ENCODE results near the gene RD3L. TPM values are rescaled to one million over a fixed set of nuclear protein-coding genes. Genes with fewer than 3 reads are reported as not detected.

RD3L gene
- total and polyA plus RNA-seq, 12 donors = 2.9 to 42.1 (median 25.3) TPM

GRCh38 chr14:103948442-103948841 is 6.1 kb upstream of the RD3L start:
- 79 to 82% methylated on average over 2 of the region's 2 CpGs for WGBS, 2 donors
- Histone ChIP-seq H3K9me3 (peaks cover 0 to 10% (median 0%) of the 10 kb centered on the region in 11 donors), H3K27ac (no peak overlapping the region), H3K4me1 (peaks cover 0 to 11% (median 0%) of the 10 kb centered on the region in 9 donors), H3K4me3 (no peak overlapping the region), H3K36me3 (no peaks in the 10 kb centered on the region), H3K27me3 (peaks cover 0 to 8% (median 0%) of the 10 kb centered on the region in 7 donors)
- DNase-seq (no peak), ATAC-seq (no peak)
- intact Hi-C loops (cut with DNase I) = no loop called here
- TF ChIP-seq, protein P1, sequence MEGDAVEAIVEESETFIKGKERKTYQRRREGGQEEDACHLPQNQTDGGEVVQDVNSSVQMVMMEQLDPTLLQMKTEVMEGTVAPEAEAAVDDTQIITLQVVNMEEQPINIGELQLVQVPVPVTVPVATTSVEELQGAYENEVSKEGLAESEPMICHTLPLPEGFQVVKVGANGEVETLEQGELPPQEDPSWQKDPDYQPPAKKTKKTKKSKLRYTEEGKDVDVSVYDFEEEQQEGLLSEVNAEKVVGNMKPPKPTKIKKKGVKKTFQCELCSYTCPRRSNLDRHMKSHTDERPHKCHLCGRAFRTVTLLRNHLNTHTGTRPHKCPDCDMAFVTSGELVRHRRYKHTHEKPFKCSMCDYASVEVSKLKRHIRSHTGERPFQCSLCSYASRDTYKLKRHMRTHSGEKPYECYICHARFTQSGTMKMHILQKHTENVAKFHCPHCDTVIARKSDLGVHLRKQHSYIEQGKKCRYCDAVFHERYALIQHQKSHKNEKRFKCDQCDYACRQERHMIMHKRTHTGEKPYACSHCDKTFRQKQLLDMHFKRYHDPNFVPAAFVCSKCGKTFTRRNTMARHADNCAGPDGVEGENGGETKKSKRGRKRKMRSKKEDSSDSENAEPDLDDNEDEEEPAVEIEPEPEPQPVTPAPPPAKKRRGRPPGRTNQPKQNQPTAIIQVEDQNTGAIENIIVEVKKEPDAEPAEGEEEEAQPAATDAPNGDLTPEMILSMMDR (IDR thresholded peaks at IDR 0.05) = no peak

GRCh38 chr14:103946975-103947374 is 4.6 kb upstream of the RD3L start:
- intact Hi-C loops (cut with DNase I) = no loop called here
- peaks cover 0 to 21% (median 0%) of the 10 kb centered on the region in 9 donors for H3K4me1 ChIP-seq
- no peak for DNase-seq
- ATAC-seq = no peak
- TF ChIP-seq, protein P1 (IDR thresholded peaks at IDR 0.05) = no peak
- WGBS, 2 donors = 87 to 93% methylated on average over 2 of the region's 2 CpGs
- H3K27ac ChIP-seq = no peak overlapping the region
- peaks cover 0 to 10% (median 0%) of the 10 kb centered on the region in 11 donors for H3K9me3 ChIP-seq
- H3K36me3 ChIP-seq = no peaks in the 10 kb centered on the region
- H3K27me3 ChIP-seq = peaks cover 0 to 10% (median 0%) of the 10 kb centered on the region in 7 donors
- no peak overlapping the region for H3K4me3 ChIP-seq

GRCh38 chr14:103943673-103944072 is 1.3 kb upstream of the RD3L start:
- intact Hi-C loops (cut with DNase I) = no loop called here
- Histone ChIP-seq H3K27ac (no peak overlapping the region), H3K36me3 (peaks cover 0 to 3% (median 0%) of the 10 kb centered on the region in 9 donors), H3K27me3 (peaks cover 0 to 20% (median 0%) of the 10 kb centered on the region in 7 donors), H3K9me3 (peaks cover 0 to 10% (median 0%) of the 10 kb centered on the region in 11 donors), H3K4me1 (peaks cover 0 to 28% (median 0%) of the 10 kb centered on the region in 9 donors), H3K4me3 (no peak overlapping the region)
- ATAC-seq = no peak
- 66 to 77% methylated on average over 5 of the region's 5 CpGs for WGBS, 2 donors
- TF ChIP-seq, protein P1 (IDR thresholded peaks at IDR 0.05) = no peak
- no peak for DNase-seq

GRCh38 chr14:103941462-103941861 is 867 bp downstream of the RD3L start:
- peak overlapping the region in 9 of 10 donors; percentile 16 to 55 (median 47) for H3K4me3 ChIP-seq
- peak in 3 of 8 donors; percentile 23 to 50 (median 46) for ATAC-seq
- peaks cover 0 to 20% (median 0%) of the 10 kb centered on the region in 7 donors for H3K27me3 ChIP-seq
- 56 to 58% methylated on average over 7 of the region's 7 CpGs for WGBS, 2 donors
- H3K36me3 ChIP-seq = peaks cover 0 to 7% (median 0%) of the 10 kb centered on the region in 9 donors
- TF ChIP-seq, protein P1 (IDR thresholded peaks at IDR 0.05) = no peak
- peaks cover 0 to 28% (median 0%) of the 10 kb centered on the region in 9 donors for H3K4me1 ChIP-seq
- H3K9me3 ChIP-seq = peaks cover 0 to 1% (median 0%) of the 10 kb centered on the region in 11 donors
- intact Hi-C loops (cut with DNase I) = no loop called here
- no peak for DNase-seq
- peak overlapping the region in 9 of 10 donors; percentile 12 to 78 (median 62) for H3K27ac ChIP-seq
